T follicular helper cell (primary cell): Measurements from ENCODE around the gene CDK1.
A peak's percentile ranks its signal among the peaks of the same experiment; 100 is the strongest.
"Not testable (repeated sequence)": the region's sequence is repeated elsewhere in the genome, so short reads cannot be mapped to it uniquely, and the experiment has no call there.

Experiments used
- DNase-seq: peaks from one replicate; pipeline ENCODE4 v3.0.0-alpha.2; 2020; ENCODE audit warnings: low read depth

The CDK1 gene

GRCh38 chr10:60816628-60817397 is 38.5 kb downstream of the CDK1 start:
- DNase-seq: peak; percentile 2

- no peak for DNase-seq
These were observed 39.1 kb downstream of the CDK1 start for GRCh38 chr10:60817398-60817805.

- DNase-seq: no peak
These were observed 40.0 kb downstream of the CDK1 start for GRCh38 chr10:60818134-60818770.

GRCh38 chr10:60819271-60819670 is 41.0 kb downstream of the CDK1 start:
- no peak for DNase-seq

- DNase-seq: no peak
These were observed 41.9 kb downstream of the CDK1 start for GRCh38 chr10:60820093-60820754.

- no peak for DNase-seq
These were observed 43.4 kb downstream of the CDK1 start for GRCh38 chr10:60821656-60822055.

- no peak for DNase-seq
These were observed 44.5 kb downstream of the CDK1 start for GRCh38 chr10:60822809-60823208.

- DNase-seq: no peak
These were observed 45.0 kb downstream of the CDK1 start for GRCh38 chr10:60823324-60823723.

GRCh38 chr10:60825520-60825919 is 47.2 kb downstream of the CDK1 start:
- no peak for DNase-seq

GRCh38 chr10:60827791-60828488 is 49.7 kb downstream of the CDK1 start:
- DNase-seq: no peak

- no peak for DNase-seq
These were observed 50.2 kb downstream of the CDK1 start for GRCh38 chr10:60828489-60828852.

- DNase-seq: not testable (repeated sequence)
These were observed 53.9 kb downstream of the CDK1 start for GRCh38 chr10:60832136-60832535.

GRCh38 chr10:60834401-60834800 is 56.1 kb downstream of the CDK1 start:
- DNase-seq: no peak

- DNase-seq: no peak
These were observed 56.8 kb downstream of the CDK1 start for GRCh38 chr10:60835049-60835448.

GRCh38 chr10:60841227-60841626 is 62.9 kb downstream of the CDK1 start:
- DNase-seq: not testable (repeated sequence)

GRCh38 chr10:60842694-60843093 is 64.4 kb downstream of the CDK1 start:
- DNase-seq: no peak
